HCT116 (cell line): Measurements from ENCODE around the gene HS3ST2. TPM values are rescaled to one million over a fixed set of nuclear protein-coding genes. Genes with fewer than 3 reads are reported as not detected.

ENCODE experiments used
- ATAC-seq: fragments of 200-7000 bp; cut with Tn5 transposase; 2 replicates; pipeline ENCODE4 v1.9.1; 2020; ENCODE audit warnings: mild to moderate bottlenecking, moderate library complexity
- BruUV-seq: library from RNA; stranded (reverse); fragments of 400-500 nt; replicated peaks from 2 replicates; lab custom pipeline; 2021; lab: Mats Ljungman, UMichigan
- CTCF ChIA-PET: fragments of 300-600 bp; sonication (Branson Sonifier 250); formaldehyde crosslinking; loops from one replicate; lab custom pipeline; 2021; ENCODE audit warnings: antibody characterized with exemption; lab: Charles Lee
- POLR2A ChIA-PET: fragments of 300-600, 350-600 bp; sonication (Branson Sonifier 250); formaldehyde crosslinking; loops from one replicate; lab custom pipeline; 2021; ENCODE audit warnings: antibody characterized with exemption; lab: Charles Lee
- RAD21 ChIA-PET, 2 experiments: fragments of 300-600 bp; sonication (Branson Sonifier 250); formaldehyde crosslinking; loops; one replicate each; lab custom pipeline; 2023; ENCODE audit warnings: low total read pairs in 2 of 2; ENCODE audit not compliant: uncharacterized antibody in 2 of 2, unreplicated experiment in 2 of 2, low non-redundant PET in 1 of 2; lab: Charles Lee
- DNase-seq: peaks from one replicate; pipeline ENCODE4 v3.0.0-alpha.2; 2010; ENCODE audit warnings: low read depth, low spot score
- H2AFZ ChIP-seq: fragments of 200-600 bp; shearing (Covaris generic), sonication (generic); 2 replicates; pipeline ENCODE4 v1.6.1; 2017; ENCODE audit warnings: low read depth, mixed run types, mixed read lengths, antibody characterized with exemption, low read length; ENCODE audit not compliant: poor library complexity, severe bottlenecking
- H3K27ac ChIP-seq: 2 replicates; pipeline ENCODE4 v1.5.1; 2012; ENCODE audit warnings: low read depth, low read length
- H3K27me3 ChIP-seq: fragments of 200-600 bp; sonication (generic); 2 replicates; pipeline ENCODE4 v1.6.1; 2016; ENCODE audit warnings: mixed run types, low read length, mixed read lengths; ENCODE audit not compliant: insufficient read depth
- H3K36me3 ChIP-seq, 2 experiments: fragments of 200-500 bp in 1 of 2; fragments of 200-600 bp in 1 of 2; sonication (Bioruptor generic) in 1 of 2; sonication (generic) in 1 of 2; 2 replicates each; pipeline versions ENCODE4 v1.5.1 to v1.6.1; 2014 to 2016; ENCODE audit warnings: low read length in 2 of 2, inconsistent platforms in 1 of 2, mixed read lengths in 1 of 2, mixed run types in 1 of 2; ENCODE audit not compliant: insufficient read depth in 2 of 2, control insufficient read depth in 1 of 2
- H3K4me1 ChIP-seq, 2 experiments: fragments of 200-600 bp in 1 of 2; sonication (generic) in 1 of 2; 2 replicates each; pipeline versions ENCODE4 v1.5.1 to v1.6.1; 2012 to 2017; ENCODE audit warnings: low read length in 2 of 2, inconsistent platforms in 1 of 2, mild to moderate bottlenecking in 1 of 2, mixed read lengths in 1 of 2, mixed run types in 1 of 2, moderate library complexity in 1 of 2; ENCODE audit not compliant: insufficient read depth in 2 of 2, control insufficient read depth in 1 of 2
- H3K4me2 ChIP-seq: fragments of 200-600 bp; sonication (generic); 2 replicates; pipeline ENCODE4 v1.6.1; 2017; ENCODE audit warnings: mixed run types, low read length, mixed read lengths
- H3K4me3 ChIP-seq, 2 experiments: fragments of 200-600 bp in 1 of 2; sonication (generic) in 1 of 2; replicated peaks in 1 of 2; 2 replicates each; pipeline ENCODE4 v1.5.1; 2011 to 2016; ENCODE audit warnings: low read length in 2 of 2, control low read depth in 1 of 2, low read depth in 1 of 2, mild to moderate bottlenecking in 1 of 2, mixed read lengths in 1 of 2, mixed run types in 1 of 2
- H3K79me2 ChIP-seq: fragments of 200-600 bp; sonication (generic); 2 replicates; pipeline ENCODE4 v1.6.1; 2017; ENCODE audit warnings: mild to moderate bottlenecking, mixed run types, low read length, moderate library complexity, mixed read lengths; ENCODE audit not compliant: insufficient read depth
- H3K9ac ChIP-seq: fragments of 200-600 bp; sonication (generic); 2 replicates; pipeline ENCODE4 v1.6.1; 2016; ENCODE audit warnings: low read length, mixed read lengths
- H3K9me2 ChIP-seq: fragments of 200-600 bp; sonication (generic), shearing (Covaris generic); 2 replicates; pipeline ENCODE4 v1.6.1; 2017; ENCODE audit warnings: mixed run types, mild to moderate bottlenecking, moderate library complexity; ENCODE audit not compliant: insufficient read depth
- H3K9me3 ChIP-seq, 2 experiments: fragments of 200-500 bp in 1 of 2; fragments of 200-600 bp in 1 of 2; sonication (Bioruptor generic) in 1 of 2; sonication (generic) in 1 of 2; 2 replicates each; pipeline ENCODE4 v1.6.1; 2014 to 2017; ENCODE audit warnings: low read length in 2 of 2, mixed read lengths in 2 of 2, inconsistent platforms in 1 of 2, low read depth in 1 of 2, mild to moderate bottlenecking in 1 of 2, mixed run types in 1 of 2, moderate library complexity in 1 of 2; ENCODE audit not compliant: control insufficient read depth in 1 of 2, insufficient read depth in 1 of 2
- H4K20me1 ChIP-seq: fragments of 200-600 bp; sonication (generic), shearing (Covaris generic); 2 replicates; pipeline ENCODE4 v1.6.1; 2017; ENCODE audit warnings: mixed run types, mild to moderate bottlenecking, moderate library complexity; ENCODE audit not compliant: insufficient read depth
- ATF3 ChIP-seq: IDR thresholded peaks from 2 replicates; pipeline ENCODE4 v1.6.1; 2012
- CBX3 ChIP-seq: IDR thresholded peaks from 2 replicates; pipeline ENCODE4 v1.6.1; 2012; ENCODE audit warnings: low read depth
- CTCF ChIP-seq, 3 experiments: fragments of 200-600 bp in 1 of 3; sonication (generic) in 1 of 3; IDR thresholded peaks in 2 of 3; conservative IDR thresholded peaks in 1 of 3; 2 replicates each; pipeline ENCODE4 v1.5.1; 2012 to 2017; ENCODE audit warnings: low read depth in 2 of 3, low read length in 2 of 3, antibody characterized with exemption in 1 of 3, borderline replicate concordance in 1 of 3, control low read depth in 1 of 3, mild to moderate bottlenecking in 1 of 3, mixed read lengths in 1 of 3, mixed run types in 1 of 3, moderate library complexity in 1 of 3; ENCODE audit not compliant: insufficient read depth in 1 of 3
- EGR1 ChIP-seq: IDR thresholded peaks from 2 replicates; pipeline ENCODE4 v1.6.1; 2012; ENCODE audit warnings: low read depth
- ELF1 ChIP-seq: IDR thresholded peaks from 2 replicates; pipeline ENCODE4 v1.6.1; 2012; ENCODE audit warnings: low read depth, borderline replicate concordance
- EZH2phosphoT487 ChIP-seq: fragments of 200-600 bp; IDR thresholded peaks from 2 replicates; pipeline ENCODE4 v1.6.1; 2018; ENCODE audit warnings: antibody characterized with exemption, borderline replicate concordance
- FOSL1 ChIP-seq: IDR thresholded peaks from 2 replicates; pipeline ENCODE4 v1.6.1; 2012; ENCODE audit warnings: low read depth
- MAX ChIP-seq: IDR thresholded peaks from 2 replicates; pipeline ENCODE4 v1.6.1; 2012
- POLR2A ChIP-seq: IDR thresholded peaks from 2 replicates; pipeline ENCODE4 v1.7.0; 2011; ENCODE audit warnings: borderline replicate concordance; ENCODE audit not compliant: insufficient read depth, insufficient read length; ENCODE audit errors: extremely low read depth
- REST ChIP-seq: IDR thresholded peaks from 2 replicates; pipeline ENCODE4 v1.6.1; 2012; ENCODE audit warnings: low read depth
- SIN3A ChIP-seq: IDR thresholded peaks from 2 replicates; pipeline ENCODE4 v1.6.1; 2012; ENCODE audit warnings: low read depth
- SRF ChIP-seq: IDR thresholded peaks from 2 replicates; pipeline ENCODE4 v1.6.1; 2012; ENCODE audit warnings: low read depth
- ZFX ChIP-seq: fragments of 450-650 bp; IDR thresholded peaks from 2 replicates; pipeline ENCODE4 v1.6.1; 2017
- ZNF274 ChIP-seq: fragments of 200-500 bp; sonication (Bioruptor generic); IDR thresholded peaks from 2 replicates; pipeline ENCODE4 v1.6.1; 2014; ENCODE audit warnings: mild to moderate bottlenecking, low read depth, low read length, inconsistent platforms
- intact Hi-C: fragments of 100-400 bp; cut with micrococcal nuclease; formaldehyde crosslinking; loops from 2 replicates; pipeline ENCODE4 v1.10.0; 2022
- total RNA-seq: library from RNA; stranded (reverse); gene quantifications from one replicate; pipeline ENCODE4 v1.2.1, GENCODE V29; 2021; ENCODE audit not compliant: unreplicated experiment

HS3ST2 gene
- total RNA-seq, 1 experiment from 2014 or later = not detected

- H3K9me2 ChIP-seq = no peaks in the 10 kb centered on the region
- H3K36me3 ChIP-seq = no peaks in the 10 kb centered on the region
- no peak for DNase-seq
- intact Hi-C loops = no loop called here
- TF ChIP-seq ZNF274 (no peak), FOSL1 (no peak), REST (no peak), SRF (no peak), ZFX (no peak), CTCF (IDR thresholded peaks at IDR 0.05 in 2 of 3, conservative IDR thresholded peaks at IDR 0.05 in 1 of 3; ENCODE audit: borderline replicate concordance in 1 of 3, insufficient read depth in 1 of 3, low read depth in 2 of 3, low read length in 2 of 3) (no peak), MAX (no peak), CBX3 (no peak), POLR2A (no peak), EGR1 (no peak), ELF1 (no peak), SIN3A (no peak), EZH2phosphoT487 (no peak), ATF3 (no peak)
- H3K9me3 ChIP-seq = no peaks in the 10 kb centered on the region
- no peak overlapping the region for H3K27ac ChIP-seq
- no peak overlapping the region for H2AFZ ChIP-seq
- ATAC-seq = no peak
- H4K20me1 ChIP-seq = no peaks in the 10 kb centered on the region
- ChIA-PET CTCF (no interaction called here), POLR2A (no interaction called here), RAD21 (no interaction called here)
- H3K9ac ChIP-seq = no peak overlapping the region
- BruUV-seq = no TSS peak
- H3K79me2 ChIP-seq = no peaks in the 10 kb centered on the region
- H3K4me2 ChIP-seq = no peak overlapping the region
- no peak overlapping the region for H3K4me3 ChIP-seq
- H3K4me1 ChIP-seq = no peaks in the 10 kb centered on the region
- H3K27me3 ChIP-seq = peaks cover 52% of the 10 kb centered on the region
These were observed 29.9 kb downstream of the HS3ST2 start for GRCh38 chr16:22843856-22844255.
